ENCODE data around the gene MYCBPAP.
"Not testable (repeated sequence)": the region's sequence is repeated elsewhere in the genome, so short reads cannot be mapped to it uniquely, and the experiment has no call there.

Gene MYCBPAP

DNA sequence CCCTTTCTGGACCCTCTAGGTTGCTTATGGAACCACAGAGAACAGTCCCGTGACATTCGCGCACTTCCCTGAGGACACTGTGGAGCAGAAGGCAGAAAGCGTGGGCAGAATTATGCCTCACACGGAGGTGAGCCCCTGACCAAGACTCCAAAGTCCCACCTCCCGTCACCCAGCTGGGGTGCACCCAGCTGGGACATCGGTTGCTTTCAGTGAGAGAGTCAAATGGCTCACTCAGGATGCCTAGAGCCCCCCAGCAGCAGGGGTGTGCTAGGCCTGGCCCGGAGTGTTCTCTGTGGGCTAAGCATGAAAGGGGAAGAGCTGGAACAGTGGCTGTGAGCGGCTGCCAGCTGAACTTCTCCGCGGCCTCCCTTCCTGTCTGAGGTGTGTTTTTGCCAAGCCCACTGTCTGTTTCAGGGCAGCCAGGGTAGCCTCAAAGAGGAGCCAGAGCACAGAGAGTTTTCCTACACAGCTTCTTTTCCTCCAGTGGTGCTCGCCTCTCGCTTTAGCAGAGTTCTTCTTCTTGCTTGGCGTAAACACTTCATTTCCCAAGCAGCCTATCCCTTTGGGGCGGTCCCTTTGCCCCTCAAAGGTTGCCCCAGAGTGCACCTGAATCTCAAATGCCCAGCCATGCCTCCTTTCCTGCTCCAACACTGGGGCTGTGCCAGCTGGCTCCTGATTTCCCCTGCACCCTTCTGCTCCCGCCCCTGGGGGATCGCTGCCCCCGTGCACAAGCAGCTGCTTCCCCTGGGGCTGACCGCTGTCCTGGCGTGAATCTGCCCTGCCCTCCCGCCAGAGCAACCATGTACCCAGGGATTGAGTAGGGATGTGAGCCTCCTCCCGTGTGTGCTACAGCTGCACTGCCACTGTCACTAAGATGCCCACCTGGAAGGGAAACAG, 37.0 kb upstream of the MYCBPAP start:
- DNase-seq (ENCODE audit: low spot score), result peak; percentile 28

DNA sequence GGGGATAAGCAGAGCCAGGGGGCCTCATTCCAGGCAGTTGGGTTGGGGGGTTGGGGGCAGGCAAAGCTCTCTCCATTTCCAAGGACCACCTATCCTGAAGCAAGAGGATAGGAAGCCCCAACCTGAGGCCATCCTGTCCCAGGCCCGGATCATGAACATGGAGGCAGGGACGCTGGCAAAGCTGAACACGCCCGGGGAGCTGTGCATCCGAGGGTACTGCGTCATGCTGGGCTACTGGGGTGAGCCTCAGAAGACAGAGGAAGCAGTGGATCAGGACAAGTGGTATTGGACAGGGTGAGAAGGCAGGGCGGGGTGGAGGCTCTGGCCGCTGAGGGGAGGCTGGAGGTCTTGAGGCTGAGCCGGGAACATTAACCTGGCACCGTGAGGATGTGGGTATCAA, 36.0 kb upstream of the MYCBPAP start:
- no peak for DNase-seq (ENCODE audit: low spot score)

DNA sequence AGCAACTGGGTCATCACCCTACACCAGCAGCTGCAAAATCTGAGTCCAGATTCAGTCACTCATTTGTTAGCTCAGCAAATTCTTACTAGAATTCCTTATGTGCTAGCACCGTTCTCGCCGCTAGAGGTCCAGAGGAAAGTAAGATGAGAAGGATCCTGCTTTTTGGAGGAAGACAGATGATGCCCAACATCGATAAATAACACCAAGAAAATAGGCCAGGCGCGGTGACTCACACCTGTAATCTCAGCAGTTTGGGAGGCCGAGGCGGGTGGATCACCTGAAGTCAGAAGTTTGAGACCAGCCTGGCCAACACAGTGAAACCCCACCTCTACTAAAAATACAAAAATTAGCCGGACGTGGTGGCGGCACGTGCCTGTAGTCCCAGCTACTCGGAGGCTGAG, 35.5 kb upstream of the MYCBPAP start:
- DNase-seq (ENCODE audit: low spot score), result peak; percentile 59

DNA sequence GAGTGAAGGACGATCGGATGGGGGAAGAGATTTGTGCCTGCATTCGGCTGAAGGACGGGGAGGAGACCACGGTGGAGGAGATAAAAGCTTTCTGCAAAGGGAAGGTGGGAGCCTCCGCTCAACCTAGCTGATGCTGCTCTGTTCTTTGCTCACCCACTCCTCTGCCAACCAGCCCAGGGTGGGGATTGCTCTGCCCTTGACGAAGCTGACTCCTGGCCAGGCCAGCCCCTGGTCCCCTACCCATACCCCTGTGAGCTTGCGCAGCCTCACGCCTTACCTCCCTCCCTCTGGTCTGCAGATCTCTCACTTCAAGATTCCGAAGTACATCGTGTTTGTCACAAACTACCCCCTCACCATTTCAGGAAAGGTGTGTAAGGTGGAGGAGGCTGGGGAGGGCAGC, 34.3 kb upstream of the MYCBPAP start:
- DNase-seq (ENCODE audit: low spot score), result no peak

DNA sequence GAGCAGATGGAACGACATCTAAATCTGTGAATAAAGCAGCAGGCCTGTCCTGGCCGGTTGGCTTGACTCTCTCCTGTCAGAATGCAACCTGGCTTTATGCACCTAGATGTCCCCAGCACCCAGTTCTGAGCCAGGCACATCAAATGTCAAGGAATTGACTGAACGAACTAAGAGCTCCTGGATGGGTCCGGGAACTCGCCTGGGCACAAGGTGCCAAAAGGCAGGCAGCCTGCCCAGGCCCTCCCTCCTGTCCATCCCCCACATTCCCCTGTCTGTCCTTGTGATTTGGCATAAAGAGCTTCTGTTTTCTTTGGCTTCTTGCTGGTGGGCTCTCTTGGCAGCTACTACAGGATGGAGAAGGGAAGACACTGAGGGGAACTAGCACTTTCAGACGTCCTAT, 33.7 kb upstream of the MYCBPAP start:
- peak; percentile 38 for DNase-seq (ENCODE audit: low spot score)

DNA sequence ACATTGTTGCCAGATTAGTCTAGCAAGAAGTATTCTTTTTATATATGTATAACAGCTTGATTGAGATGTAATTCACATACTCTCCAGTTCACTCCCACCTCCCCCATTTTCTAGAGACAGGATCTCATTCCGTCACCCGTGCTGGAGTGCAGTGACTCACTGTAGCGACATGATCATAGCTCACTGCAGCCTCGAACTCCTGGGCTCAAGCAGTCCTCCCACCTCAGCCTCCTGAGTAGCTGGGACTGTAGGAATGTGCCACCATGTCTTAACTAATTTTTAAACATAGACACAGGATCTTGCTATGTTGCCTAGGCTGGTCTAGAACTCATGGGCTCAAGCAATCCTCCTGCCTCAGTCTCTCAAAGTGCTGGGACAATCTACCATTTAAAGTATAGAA, 32.9 kb upstream of the MYCBPAP start:
- DNase-seq (ENCODE audit: low spot score), result no peak

DNA sequence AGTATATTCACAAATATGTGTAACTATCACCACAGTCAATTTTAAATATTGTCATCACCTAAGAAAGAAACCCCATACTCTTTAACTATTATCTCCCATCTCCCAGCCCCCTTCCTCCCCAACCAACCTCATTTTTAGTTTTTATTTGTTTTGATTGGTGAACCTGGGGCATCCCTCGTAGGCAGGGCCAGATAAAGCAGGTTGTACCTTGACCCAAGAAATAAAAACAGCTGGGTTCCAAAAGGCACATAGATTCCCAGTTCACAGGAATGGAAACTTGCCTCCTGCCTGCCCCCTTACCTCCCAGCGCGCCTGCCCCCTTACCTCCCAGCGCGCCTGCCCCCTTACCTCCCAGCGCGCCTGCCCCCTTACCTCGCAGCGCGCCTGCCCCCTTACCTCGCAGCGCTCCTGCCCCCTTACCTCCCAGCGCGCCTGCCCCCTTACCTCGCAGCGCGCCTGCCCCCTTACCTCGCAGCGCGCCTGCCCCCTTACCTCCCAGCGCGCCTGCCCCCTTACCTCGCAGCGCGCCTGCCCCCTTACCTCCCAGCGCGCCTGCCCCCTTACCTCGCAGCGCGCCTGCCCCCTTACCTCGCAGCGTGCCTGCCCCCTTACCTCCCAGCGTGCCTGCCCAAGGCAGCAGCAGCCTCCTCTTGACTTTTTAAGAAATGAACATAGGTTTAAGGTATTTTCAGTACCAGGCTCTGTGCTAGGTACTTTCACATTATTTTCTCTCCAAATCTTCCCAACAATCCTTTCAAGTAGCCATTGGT, 32.3 kb upstream of the MYCBPAP start:
- not testable (repeated sequence) for DNase-seq (ENCODE audit: low spot score)

DNA sequence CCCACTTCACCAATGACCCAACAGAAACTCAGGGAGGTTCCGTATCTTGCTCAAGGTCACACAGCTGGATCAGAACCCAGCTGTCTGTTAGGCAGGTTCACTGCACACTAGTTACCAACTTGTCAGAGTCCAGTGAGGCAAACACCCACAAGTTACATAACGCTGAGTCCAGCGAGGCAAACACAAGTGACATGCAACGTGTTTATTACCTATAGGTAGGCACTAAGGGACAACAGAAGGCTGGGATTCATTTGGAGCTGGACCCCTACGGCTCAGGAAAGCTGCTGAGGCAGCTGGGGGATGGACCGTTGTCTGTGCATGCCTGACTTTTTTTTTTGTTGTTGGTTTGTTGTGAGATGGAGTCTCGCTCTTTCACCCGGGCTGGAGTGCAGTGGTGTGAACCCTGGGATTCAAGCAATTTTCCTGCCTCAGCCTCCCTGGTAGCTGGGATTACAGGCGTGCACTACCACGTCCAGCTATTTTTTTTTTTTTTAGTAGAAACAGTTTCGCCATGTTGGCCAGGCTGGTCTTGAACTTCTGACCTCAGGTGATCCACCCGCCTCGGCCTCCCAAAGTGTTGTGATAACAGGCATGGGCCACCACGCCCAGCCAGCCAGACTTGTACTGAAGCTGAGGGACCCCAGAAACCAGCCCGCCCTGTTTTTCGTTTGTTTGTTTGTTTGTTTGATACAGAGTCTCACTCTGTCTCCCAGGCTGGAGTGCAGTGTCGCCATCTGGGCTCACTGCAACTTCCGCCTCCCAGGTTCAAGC, 31.5 kb upstream of the MYCBPAP start:
- DNase-seq (ENCODE audit: low spot score), result peak; percentile 73

DNA sequence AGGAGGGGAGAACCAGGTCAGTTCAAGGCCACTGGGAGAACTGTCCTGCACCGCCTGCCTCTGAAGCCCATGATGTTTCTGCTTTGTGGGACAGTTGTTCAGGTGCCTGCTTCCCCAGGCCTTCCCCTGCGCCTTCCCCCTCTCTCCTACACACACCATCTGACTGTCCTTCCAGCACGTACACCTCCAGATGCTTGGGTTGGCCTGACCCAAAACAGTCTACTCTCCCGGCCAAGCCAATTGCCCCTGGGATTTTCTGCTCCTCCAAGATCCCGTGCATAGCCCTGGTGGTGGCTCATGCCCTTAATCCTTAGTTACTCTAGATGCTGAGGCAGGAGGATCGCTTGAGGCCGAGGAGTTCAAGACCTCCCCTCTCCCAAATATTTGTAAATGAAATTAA, 30.3 kb upstream of the MYCBPAP start:
- no peak for DNase-seq (ENCODE audit: low spot score)

DNA sequence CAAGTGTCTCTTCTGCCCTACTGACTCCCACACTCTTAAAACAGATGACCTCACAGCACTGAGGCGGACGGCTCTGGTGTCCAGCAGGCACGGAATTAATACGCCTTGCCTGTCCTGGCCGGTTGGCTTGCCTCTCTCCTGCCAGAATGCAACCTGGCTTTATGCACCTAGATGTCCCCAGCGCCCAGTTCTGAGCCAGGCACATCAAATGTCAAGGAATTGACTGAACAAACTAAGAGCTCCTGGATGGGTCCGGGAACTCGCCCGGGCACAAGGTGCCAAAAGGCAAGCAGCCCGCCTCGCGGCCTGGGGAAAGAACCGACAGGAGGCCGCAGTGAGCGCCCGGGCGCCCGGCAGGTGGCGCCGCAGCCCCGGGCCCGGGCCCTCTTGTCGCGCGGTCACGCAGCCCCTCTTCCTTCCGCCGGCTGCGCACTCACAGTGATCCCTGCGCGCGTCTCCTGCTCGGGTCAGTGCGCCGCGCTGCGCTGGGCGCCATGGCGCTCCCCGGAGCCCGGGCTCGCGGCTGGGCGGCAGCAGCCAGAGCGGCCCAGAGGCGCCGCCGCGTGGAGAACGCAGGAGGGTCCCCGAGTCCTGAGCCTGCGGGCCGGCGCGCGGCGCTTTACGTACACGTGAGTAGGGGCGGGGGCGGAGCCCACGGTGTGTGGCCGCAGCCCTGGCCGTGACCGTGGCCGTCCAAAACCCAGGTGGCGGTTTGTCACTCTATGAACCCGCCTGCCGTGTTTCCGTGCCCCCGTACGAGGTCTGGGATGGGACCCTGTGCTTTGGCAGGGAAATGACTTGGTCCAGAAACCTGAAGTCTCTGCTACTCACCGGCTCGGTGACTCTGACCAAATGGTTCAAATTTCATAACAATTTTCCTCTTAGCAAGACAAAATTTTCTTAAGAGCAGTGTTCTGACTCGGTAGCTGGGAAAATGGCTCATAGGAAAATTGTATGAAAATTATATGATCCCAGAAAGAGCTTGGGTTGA, 29.6 kb upstream of the MYCBPAP start, which contains the start of gene RSAD1:
Gene RSAD1, plus strand, starts transcription at position 470 of the 991 bp plus-strand sequence. Its CDS starts 25 bp downstream, at position 495.
- peak; percentile 83 for DNase-seq (ENCODE audit: low spot score)

DNA sequence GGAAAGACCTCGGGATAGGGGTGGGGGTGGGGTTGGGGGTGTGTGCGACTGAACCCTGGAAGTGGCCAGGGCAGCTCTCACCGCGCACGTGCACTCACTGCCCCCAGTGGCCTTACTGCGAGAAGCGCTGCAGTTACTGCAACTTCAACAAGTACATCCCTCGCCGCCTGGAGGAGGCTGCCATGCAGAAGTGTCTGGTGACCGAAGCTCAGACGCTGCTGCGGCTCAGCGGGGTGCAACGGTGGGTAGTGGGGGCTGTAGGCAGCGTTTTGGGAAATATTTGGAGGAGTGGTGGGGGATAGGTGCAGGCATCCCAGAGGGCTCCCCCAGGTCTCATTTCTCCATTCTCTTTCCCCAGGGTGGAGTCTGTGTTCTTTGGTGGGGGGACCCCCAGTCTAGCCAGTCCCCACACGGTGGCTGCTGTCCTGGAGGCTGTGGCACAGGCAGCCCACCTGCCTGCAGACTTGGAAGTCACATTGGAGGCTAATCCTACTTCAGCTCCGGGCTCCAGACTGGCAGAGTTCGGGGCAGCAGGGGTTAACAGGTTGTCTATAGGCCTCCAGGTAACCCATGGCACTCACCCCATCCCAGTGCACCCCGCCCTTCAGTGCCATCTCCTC, 28.6 kb upstream of the MYCBPAP start:
- DNase-seq (ENCODE audit: low spot score), result peak; percentile 76

DNA sequence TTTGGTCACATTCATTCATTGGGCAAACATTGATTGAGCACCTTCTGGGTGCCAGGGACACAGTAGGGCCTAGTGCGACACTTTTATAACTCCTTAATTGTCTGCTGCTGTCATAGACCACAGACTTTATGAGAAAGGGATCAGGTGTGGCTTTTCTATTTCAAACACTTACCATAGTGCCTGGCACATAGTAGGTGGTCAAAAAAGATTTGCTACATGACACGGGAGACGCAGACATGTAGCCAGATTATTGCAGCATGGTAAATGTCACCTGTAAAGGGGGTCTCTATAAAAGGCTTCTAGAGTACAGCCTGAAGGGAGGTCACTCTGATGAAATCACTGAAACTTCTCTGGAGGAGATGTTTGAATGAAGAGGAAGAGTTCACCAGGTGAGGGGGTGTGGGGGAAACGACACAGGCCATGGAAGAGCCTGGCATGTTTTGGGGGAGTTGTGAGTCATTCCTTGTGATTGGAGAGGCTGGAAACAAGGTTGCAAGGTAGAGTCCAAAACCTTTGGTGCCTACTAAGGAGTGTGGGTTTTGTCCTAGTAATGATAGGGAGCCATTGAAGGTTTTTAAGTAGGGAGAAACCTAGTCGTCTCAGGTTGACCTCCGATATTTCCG, 28.0 kb upstream of the MYCBPAP start:
- DNase-seq (ENCODE audit: low spot score), result no peak

DNA sequence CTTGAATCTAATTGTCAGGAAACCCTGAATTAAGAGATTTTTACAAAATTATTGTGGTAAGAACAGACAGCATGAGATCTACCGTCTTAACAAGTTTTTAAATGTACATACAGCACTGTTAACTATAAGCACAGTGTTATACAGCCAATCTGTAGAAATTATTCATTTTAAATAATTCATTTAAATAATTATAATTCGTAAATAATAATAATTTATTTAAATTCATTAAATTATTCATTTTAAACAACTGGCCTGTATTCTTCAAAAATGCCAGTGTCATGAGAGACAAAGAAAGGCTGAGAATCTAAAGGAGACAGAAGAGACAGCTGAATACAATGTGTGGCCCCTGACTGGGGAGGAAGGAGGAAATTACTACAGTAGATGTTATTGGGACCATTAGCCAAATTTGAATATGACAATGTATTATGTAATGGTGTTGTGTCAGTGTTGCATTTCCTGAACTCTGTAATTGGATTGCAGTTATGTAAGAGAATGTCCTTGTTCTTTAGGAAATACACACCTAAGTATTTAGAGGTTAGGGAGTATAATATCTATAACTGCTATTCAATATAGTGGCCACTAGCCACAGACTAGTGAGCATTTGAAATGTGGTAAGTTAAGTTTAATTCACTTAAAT, 27.3 kb upstream of the MYCBPAP start:
- DNase-seq (ENCODE audit: low spot score), result peak; percentile 25

DNA sequence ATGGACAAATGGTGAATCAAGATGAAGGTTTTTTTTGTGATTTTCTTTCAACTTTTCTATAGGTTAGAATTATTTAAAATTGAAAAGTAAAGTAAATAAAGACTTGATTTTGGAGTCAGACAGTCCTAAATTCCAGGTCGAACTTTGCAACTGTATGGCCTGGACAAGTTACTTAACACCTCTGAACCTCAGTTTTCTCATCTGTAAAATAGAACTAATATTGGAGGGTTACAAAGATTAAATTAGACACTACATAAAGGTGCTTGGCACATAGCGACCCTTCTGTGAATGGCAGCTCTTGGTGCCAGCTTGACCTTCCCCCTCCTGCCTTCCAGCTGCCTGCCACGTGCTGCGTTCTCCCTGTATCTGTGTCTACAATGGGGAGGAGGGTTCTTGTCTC, 26.6 kb upstream of the MYCBPAP start:
- no peak for DNase-seq (ENCODE audit: low spot score)

DNA sequence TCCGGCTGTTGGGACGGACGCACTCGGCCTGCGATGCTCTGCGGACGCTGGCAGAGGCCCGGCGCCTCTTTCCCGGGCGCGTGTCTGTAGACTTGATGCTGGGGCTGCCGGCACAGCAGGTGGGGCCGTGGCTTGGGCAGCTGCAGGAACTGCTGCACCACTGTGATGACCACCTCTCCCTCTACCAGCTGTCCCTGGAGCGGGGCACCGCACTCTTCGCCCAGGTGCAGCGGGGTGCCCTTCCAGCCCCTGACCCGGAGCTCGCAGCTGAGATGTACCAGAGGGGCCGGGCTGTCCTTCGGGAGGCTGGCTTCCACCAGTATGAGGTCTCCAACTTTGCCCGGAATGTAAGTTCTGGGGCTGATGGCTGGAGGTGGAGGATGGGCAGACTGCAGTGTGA, 26.1 kb upstream of the MYCBPAP start:
- DNase-seq (ENCODE audit: low spot score), result no peak

DNA sequence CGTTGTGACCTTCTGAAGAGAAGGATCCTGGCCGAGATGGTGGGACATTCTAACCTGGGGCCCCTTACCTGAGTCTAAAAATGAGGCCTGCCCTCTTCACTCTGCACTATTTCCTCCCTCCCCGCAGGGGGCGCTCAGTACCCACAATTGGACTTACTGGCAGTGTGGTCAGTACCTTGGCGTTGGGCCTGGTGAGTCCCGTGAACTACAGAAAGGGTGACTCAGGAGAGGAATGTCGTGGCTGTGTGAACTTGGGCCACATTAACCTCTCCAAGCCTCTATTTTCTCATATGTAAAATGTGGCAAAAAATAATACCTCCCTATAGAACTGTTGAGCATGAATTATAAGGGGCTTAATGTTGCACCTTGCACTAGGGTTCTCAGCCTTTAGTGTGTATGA, 25.7 kb upstream of the MYCBPAP start:
- peak; percentile 93 for DNase-seq (ENCODE audit: low spot score)

DNA sequence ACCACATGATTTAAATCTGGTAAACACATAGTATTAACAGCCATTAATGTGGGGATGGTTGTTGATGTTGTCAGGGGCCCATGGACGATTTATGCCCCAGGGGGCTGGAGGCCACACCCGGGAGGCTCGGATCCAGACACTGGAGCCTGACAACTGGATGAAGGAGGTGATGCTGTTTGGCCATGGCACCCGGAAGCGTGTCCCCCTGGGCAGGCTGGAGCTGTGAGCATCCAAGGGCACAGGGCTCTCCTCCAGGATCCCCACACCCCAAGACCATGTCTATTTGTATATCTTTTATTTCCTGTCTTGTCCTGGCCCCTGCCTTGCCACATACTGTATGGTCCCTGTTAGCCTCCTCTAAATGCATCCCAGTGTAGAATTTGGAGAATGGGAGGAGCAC, 25.0 kb upstream of the MYCBPAP start:
- DNase-seq (ENCODE audit: low spot score), result no peak

DNA sequence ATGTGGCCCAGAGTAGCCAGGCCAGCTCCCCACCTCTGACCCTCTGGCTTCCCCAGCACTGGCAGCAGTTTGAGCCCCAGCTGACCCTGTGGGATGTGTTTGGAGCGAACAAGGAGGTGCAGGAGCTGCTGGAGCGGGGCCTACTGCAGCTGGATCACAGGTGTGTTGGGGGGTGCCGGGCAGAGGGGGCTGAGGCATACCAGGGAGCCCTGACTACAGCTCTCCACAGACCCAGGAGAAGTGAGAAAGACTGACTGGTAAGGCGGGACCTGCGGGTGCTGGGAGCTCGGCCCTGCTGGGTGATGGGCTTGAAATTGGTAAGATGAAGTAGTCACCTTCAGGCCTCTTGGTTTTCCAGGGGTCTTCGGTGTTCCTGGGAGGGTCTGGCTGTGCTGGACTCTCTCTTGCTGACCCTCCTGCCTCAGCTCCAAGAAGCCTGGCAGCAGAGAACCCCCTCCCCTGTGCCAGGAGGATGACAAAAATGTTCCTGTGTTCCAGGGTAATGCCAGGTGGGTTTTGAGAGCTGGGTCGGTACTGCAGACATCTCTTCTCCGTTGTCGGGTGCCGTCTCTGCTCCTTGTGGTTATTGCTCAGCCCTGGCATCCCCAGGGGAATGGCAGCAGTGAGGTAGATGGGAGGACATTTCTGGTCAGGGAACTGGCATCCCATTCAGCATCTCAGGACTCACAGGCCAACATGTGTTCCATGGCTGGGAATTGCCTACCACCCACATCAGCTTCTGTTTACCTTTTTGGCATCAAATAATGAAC, 23.7 kb upstream of the MYCBPAP start:
- DNase-seq (ENCODE audit: low spot score), result no peak
